HCT116 (cell line): ENCODE data around the gene CYGB. TPM values are rescaled to one million over a fixed set of nuclear protein-coding genes. Genes with fewer than 3 reads are reported as not detected.

ENCODE experiments used
- ATAC-seq: fragments of 200-7000 bp; cut with Tn5 transposase; 2 replicates; pipeline ENCODE4 v1.9.1; 2020; ENCODE audit warnings: mild to moderate bottlenecking, moderate library complexity
- BruUV-seq: library from RNA; stranded (reverse); fragments of 400-500 nt; replicated peaks from 2 replicates; lab custom pipeline; 2021; lab: Mats Ljungman, UMichigan
- CTCF ChIA-PET: fragments of 300-600 bp; sonication (Branson Sonifier 250); formaldehyde crosslinking; loops from one replicate; lab custom pipeline; 2021; ENCODE audit warnings: antibody characterized with exemption; lab: Charles Lee
- POLR2A ChIA-PET: fragments of 300-600, 350-600 bp; sonication (Branson Sonifier 250); formaldehyde crosslinking; loops from one replicate; lab custom pipeline; 2021; ENCODE audit warnings: antibody characterized with exemption; lab: Charles Lee
- RAD21 ChIA-PET, 2 experiments: fragments of 300-600 bp; sonication (Branson Sonifier 250); formaldehyde crosslinking; loops; one replicate each; lab custom pipeline; 2023; ENCODE audit warnings: low total read pairs in 2 of 2; ENCODE audit not compliant: uncharacterized antibody in 2 of 2, unreplicated experiment in 2 of 2, low non-redundant PET in 1 of 2; lab: Charles Lee
- DNase-seq: peaks from one replicate; pipeline ENCODE4 v3.0.0-alpha.2; 2010; ENCODE audit warnings: low read depth, low spot score
- H2AFZ ChIP-seq: fragments of 200-600 bp; shearing (Covaris generic), sonication (generic); 2 replicates; pipeline ENCODE4 v1.6.1; 2017; ENCODE audit warnings: low read depth, mixed run types, mixed read lengths, antibody characterized with exemption, low read length; ENCODE audit not compliant: poor library complexity, severe bottlenecking
- H3K27ac ChIP-seq: 2 replicates; pipeline ENCODE4 v1.5.1; 2012; ENCODE audit warnings: low read depth, low read length
- H3K27me3 ChIP-seq: fragments of 200-600 bp; sonication (generic); 2 replicates; pipeline ENCODE4 v1.6.1; 2016; ENCODE audit warnings: mixed run types, low read length, mixed read lengths; ENCODE audit not compliant: insufficient read depth
- H3K36me3 ChIP-seq, 2 experiments: fragments of 200-500 bp in 1 of 2; fragments of 200-600 bp in 1 of 2; sonication (Bioruptor generic) in 1 of 2; sonication (generic) in 1 of 2; 2 replicates each; pipeline versions ENCODE4 v1.5.1 to v1.6.1; 2014 to 2016; ENCODE audit warnings: low read length in 2 of 2, inconsistent platforms in 1 of 2, mixed read lengths in 1 of 2, mixed run types in 1 of 2; ENCODE audit not compliant: insufficient read depth in 2 of 2, control insufficient read depth in 1 of 2
- H3K4me1 ChIP-seq, 2 experiments: fragments of 200-600 bp in 1 of 2; sonication (generic) in 1 of 2; 2 replicates each; pipeline versions ENCODE4 v1.5.1 to v1.6.1; 2012 to 2017; ENCODE audit warnings: low read length in 2 of 2, inconsistent platforms in 1 of 2, mild to moderate bottlenecking in 1 of 2, mixed read lengths in 1 of 2, mixed run types in 1 of 2, moderate library complexity in 1 of 2; ENCODE audit not compliant: insufficient read depth in 2 of 2, control insufficient read depth in 1 of 2
- H3K4me2 ChIP-seq: fragments of 200-600 bp; sonication (generic); 2 replicates; pipeline ENCODE4 v1.6.1; 2017; ENCODE audit warnings: mixed run types, low read length, mixed read lengths
- H3K4me3 ChIP-seq, 2 experiments: fragments of 200-600 bp in 1 of 2; sonication (generic) in 1 of 2; replicated peaks in 1 of 2; 2 replicates each; pipeline ENCODE4 v1.5.1; 2011 to 2016; ENCODE audit warnings: low read length in 2 of 2, control low read depth in 1 of 2, low read depth in 1 of 2, mild to moderate bottlenecking in 1 of 2, mixed read lengths in 1 of 2, mixed run types in 1 of 2
- H3K79me2 ChIP-seq: fragments of 200-600 bp; sonication (generic); 2 replicates; pipeline ENCODE4 v1.6.1; 2017; ENCODE audit warnings: mild to moderate bottlenecking, mixed run types, low read length, moderate library complexity, mixed read lengths; ENCODE audit not compliant: insufficient read depth
- H3K9ac ChIP-seq: fragments of 200-600 bp; sonication (generic); 2 replicates; pipeline ENCODE4 v1.6.1; 2016; ENCODE audit warnings: low read length, mixed read lengths
- H3K9me2 ChIP-seq: fragments of 200-600 bp; sonication (generic), shearing (Covaris generic); 2 replicates; pipeline ENCODE4 v1.6.1; 2017; ENCODE audit warnings: mixed run types, mild to moderate bottlenecking, moderate library complexity; ENCODE audit not compliant: insufficient read depth
- H3K9me3 ChIP-seq, 2 experiments: fragments of 200-500 bp in 1 of 2; fragments of 200-600 bp in 1 of 2; sonication (Bioruptor generic) in 1 of 2; sonication (generic) in 1 of 2; 2 replicates each; pipeline ENCODE4 v1.6.1; 2014 to 2017; ENCODE audit warnings: low read length in 2 of 2, mixed read lengths in 2 of 2, inconsistent platforms in 1 of 2, low read depth in 1 of 2, mild to moderate bottlenecking in 1 of 2, mixed run types in 1 of 2, moderate library complexity in 1 of 2; ENCODE audit not compliant: control insufficient read depth in 1 of 2, insufficient read depth in 1 of 2
- H4K20me1 ChIP-seq: fragments of 200-600 bp; sonication (generic), shearing (Covaris generic); 2 replicates; pipeline ENCODE4 v1.6.1; 2017; ENCODE audit warnings: mixed run types, mild to moderate bottlenecking, moderate library complexity; ENCODE audit not compliant: insufficient read depth
- FOSL1 ChIP-seq: IDR thresholded peaks from 2 replicates; pipeline ENCODE4 v1.6.1; 2012; ENCODE audit warnings: low read depth
- MAX ChIP-seq: IDR thresholded peaks from 2 replicates; pipeline ENCODE4 v1.6.1; 2012
- TCF7L2 ChIP-seq: IDR thresholded peaks from 2 replicates; pipeline ENCODE4 v1.7.0; 2011; ENCODE audit warnings: borderline replicate concordance, inconsistent platforms; ENCODE audit not compliant: insufficient read depth, insufficient read length; ENCODE audit errors: extremely low read depth
- intact Hi-C: fragments of 100-400 bp; cut with micrococcal nuclease; formaldehyde crosslinking; loops from 2 replicates; pipeline ENCODE4 v1.10.0; 2022
- total RNA-seq: library from RNA; stranded (reverse); gene quantifications from one replicate; pipeline ENCODE4 v1.2.1, GENCODE V29; 2021; ENCODE audit not compliant: unreplicated experiment

Gene CYGB
- total RNA-seq, 1 experiment from 2014 or later: 0.66 TPM

GRCh38 chr17:76585033-76585648 lies 47.6 kb upstream of the CYGB start:
- Histone ChIP-seq H3K9ac (peak overlapping the region; percentile 86), H3K9me3 (no peaks in the 10 kb centered on the region), H2AFZ (peak overlapping the region; percentile 29), H4K20me1 (no peaks in the 10 kb centered on the region), H3K4me3 (peak overlapping the region; percentile 68 to 87), H3K79me2 (no peaks in the 10 kb centered on the region; the same call in 1 of the 2 replicates), H3K4me1 (peaks cover 21 to 45% of the 10 kb centered on the region in 2 experiments), H3K27ac (peak overlapping the region; percentile 80), H3K9me2 (no peaks in the 10 kb centered on the region), H3K27me3 (no peaks in the 10 kb centered on the region)
- ATAC-seq (peak; percentile 12), DNase-seq (no peak)
- TSS peak; percentile 63 for BruUV-seq
- CTCF ChIA-PET: interaction anchor here (0.9 to 1.5 kb wide), 6 partner anchors 28 to 128 kb away, joined by 3 to 9 read pairs (median 4); no protein-coding TSS in a partner anchor
- RAD21 ChIA-PET: no interaction called here
- intact Hi-C loops: no loop called here
- POLR2A ChIA-PET: interaction anchor here (0.6 to 1.9 kb wide), 6 partner anchors 8 to 38 kb away, joined by 3 to 10 read pairs (median 8); no protein-coding TSS in a partner anchor
- TF ChIP-seq FOSL1 (no peak), MAX (0 out of 2 replicates have a peak, but pooled peaks have one; percentile 6)
- TF ChIP-seq, all 23 proteins: peak for 1
- Histone ChIP-seq H3K36me3 (no peaks in the 10 kb centered on the region), H3K4me2 (peak overlapping the region; percentile 99)

- intact Hi-C loops: no loop called here
- Histone ChIP-seq H3K27ac (peak overlapping the region; percentile 80; the same call in 1 of the 2 replicates), H3K36me3 (no peaks in the 10 kb centered on the region), H3K4me2 (peak overlapping the region; percentile 99)
- TF ChIP-seq MAX: peak; percentile 41; the same call in 1 of the 2 replicates
- no peak for TF ChIP-seq TCF7L2
- TF ChIP-seq FOSL1: no peak
- TF ChIP-seq, all 23 proteins: peak for 1
- ChIA-PET CTCF (interaction anchor here (0.9 kb wide), 1 partner anchor 39 kb away, joined by 4 read pairs; no protein-coding TSS in a partner anchor), POLR2A (interaction anchor here (0.6 to 1.8 kb wide), 3 partner anchors 9 to 38 kb away, joined by 3 to 10 read pairs (median 4); no protein-coding TSS in a partner anchor), RAD21 (no interaction called here)
- DNase-seq (no peak), ATAC-seq (no peak; the same call in none of the 2 replicates)
- Histone ChIP-seq H3K4me1 (peaks cover 21 to 45% of the 10 kb centered on the region in 2 experiments), H3K9me2 (no peaks in the 10 kb centered on the region), H4K20me1 (no peaks in the 10 kb centered on the region), H3K9ac (peak overlapping the region; percentile 86), H2AFZ (no peak overlapping the region), H3K79me2 (no peaks in the 10 kb centered on the region; the same call in 1 of the 2 replicates), H3K4me3 (peak overlapping the region; percentile 68 to 87), H3K27me3 (no peaks in the 10 kb centered on the region), H3K9me3 (no peaks in the 10 kb centered on the region)
- BruUV-seq: no TSS peak
Measured at GRCh38 chr17:76584427-76585032, 47.0 kb upstream of the CYGB start.
